ENCODE measurements around the gene IFITM5. TPM values are rescaled to one million over a fixed set of nuclear protein-coding genes. Genes with fewer than 3 reads are reported as not detected.

IFITM5 gene
- total and polyA plus RNA-seq, 9 of the 15 experiments (the other 6 are each of a cell fraction or from before 2014, with no cell fraction given) = 0.19 TPM; not detected in 8

- in situ Hi-C loops (cut with MboI) = no loop called here
- H3K4me2 ChIP-seq (ENCODE audit: insufficient read depth, low read length) = no peak overlapping the region
- DNase-seq (ENCODE audit: extremely low read depth in 1 of 4, low spot score in 3 of 4) (no peak), ATAC-seq (no peak), FAIRE-seq (no peak)
- H3K36me3 ChIP-seq (ENCODE audit: control insufficient read depth, insufficient read depth, low read length) = no peaks in the 10 kb centered on the region
- peaks cover 10% of the 10 kb centered on the region; the same call in 1 of the 3 replicates for H3K79me2 ChIP-seq (ENCODE audit: control insufficient read depth, insufficient read depth, low read length)
- ChIA-PET POLR2A (interaction anchor here (0.8 to 1.3 kb wide), 5 partner anchors 8 to 11 kb away, joined by 3 to 5 read pairs (median 3); no protein-coding TSS in a partner anchor), CTCF (ENCODE audit: low intra/inter-chr PET ratio) (no interaction called here)
- no peaks in the 10 kb centered on the region for H3K27me3 ChIP-seq (ENCODE audit: control insufficient read depth in 2 of 2, insufficient read depth in 2 of 2, low read length in 2 of 2)
- 58% methylated on average over 16 of the region's 22 CpGs for WGBS (ENCODE audit: insufficient coverage, low coverage, missing lambda C conversion rate)
- BruUV-seq (replicated peaks) = no TSS peak
- H4K20me1 ChIP-seq (replicated peaks; ENCODE audit: control insufficient read depth, insufficient read depth, low read length) = no peaks in the 10 kb centered on the region
- H3K4me1 ChIP-seq (replicated peaks in 1 of 2; ENCODE audit: control insufficient read depth in 2 of 2, insufficient read depth in 2 of 2, low read length in 2 of 2) = peaks cover 19 to 34% of the 10 kb centered on the region in 2 experiments; a peak in 4 of 5 replicates
- no peak overlapping the region for H3K4me3 ChIP-seq
- H2AFZ ChIP-seq (ENCODE audit: low read depth, low read length) = no peak overlapping the region
- intact Hi-C loops (cut with micrococcal nuclease) = no loop called here
- H3K9me1 ChIP-seq (ENCODE audit: control insufficient read depth, insufficient read depth, low read length) = no peaks in the 10 kb centered on the region
- no peak overlapping the region for H3K27ac ChIP-seq (ENCODE audit: extremely low read depth, low read depth, low read length)
- peaks cover 12% of the 10 kb centered on the region for H3K9me3 ChIP-seq (replicated peaks; ENCODE audit: control insufficient read depth, insufficient read depth, low read depth, low read length)
- H3K9ac ChIP-seq (ENCODE audit: insufficient read depth in 1 of 2, low read depth in 2 of 2, low read length in 2 of 2) = peak overlapping the region in 1 of 2 experiments; percentile 47; a peak in 2 of 4 replicates
- TF ChIP-seq ZNF444 (CRISPR knock-in tag; IDR thresholded peaks at IDR 0.05) (no peak), KLF1 (tag; IDR thresholded peaks at IDR 0.05) (no peak), POLR2AphosphoS5 (IDR thresholded peaks at IDR 0.05; ENCODE audit: control insufficient read depth, insufficient read depth, low read depth, low read length) (no peak), HOMEZ (CRISPR knock-in tag; IDR thresholded peaks at IDR 0.05) (no peak), TCFL5 (CRISPR knock-in tag; conservative IDR thresholded peaks at IDR 0.05) (no peak), DDX20 (tag; IDR thresholded peaks at IDR 0.05; ENCODE audit: low read depth) (no peak), HMG20A (CRISPR knock-in tag; conservative IDR thresholded peaks at IDR 0.05) (no peak), POLR2B (IDR thresholded peaks at IDR 0.05; ENCODE audit: low read depth, partially characterized antibody) (no peak), SAFB2 (IDR thresholded peaks at IDR 0.05; ENCODE audit: borderline replicate concordance, low read depth, low read length, severe bottlenecking) (no peak), NFRKB (IDR thresholded peaks at IDR 0.05; ENCODE audit: low read depth) (no peak), NR2C2 (CRISPR knock-in tag; IDR thresholded peaks at IDR 0.05) (no peak), NR2C2 (tag; IDR thresholded peaks at IDR 0.05) (no peak)
- TF ChIP-seq, protein P1, sequence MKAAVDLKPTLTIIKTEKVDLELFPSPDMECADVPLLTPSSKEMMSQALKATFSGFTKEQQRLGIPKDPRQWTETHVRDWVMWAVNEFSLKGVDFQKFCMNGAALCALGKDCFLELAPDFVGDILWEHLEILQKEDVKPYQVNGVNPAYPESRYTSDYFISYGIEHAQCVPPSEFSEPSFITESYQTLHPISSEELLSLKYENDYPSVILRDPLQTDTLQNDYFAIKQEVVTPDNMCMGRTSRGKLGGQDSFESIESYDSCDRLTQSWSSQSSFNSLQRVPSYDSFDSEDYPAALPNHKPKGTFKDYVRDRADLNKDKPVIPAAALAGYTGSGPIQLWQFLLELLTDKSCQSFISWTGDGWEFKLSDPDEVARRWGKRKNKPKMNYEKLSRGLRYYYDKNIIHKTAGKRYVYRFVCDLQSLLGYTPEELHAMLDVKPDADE (conservative IDR thresholded peaks at IDR 0.05; ENCODE audit: control insufficient read depth, low read depth, low read length) = no peak
- TF ChIP-seq, protein P2, sequence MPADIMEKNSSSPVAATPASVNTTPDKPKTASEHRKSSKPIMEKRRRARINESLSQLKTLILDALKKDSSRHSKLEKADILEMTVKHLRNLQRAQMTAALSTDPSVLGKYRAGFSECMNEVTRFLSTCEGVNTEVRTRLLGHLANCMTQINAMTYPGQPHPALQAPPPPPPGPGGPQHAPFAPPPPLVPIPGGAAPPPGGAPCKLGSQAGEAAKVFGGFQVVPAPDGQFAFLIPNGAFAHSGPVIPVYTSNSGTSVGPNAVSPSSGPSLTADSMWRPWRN (IDR thresholded peaks at IDR 0.05; ENCODE audit: low read depth) = no peak
- TF ChIP-seq, protein P3, sequence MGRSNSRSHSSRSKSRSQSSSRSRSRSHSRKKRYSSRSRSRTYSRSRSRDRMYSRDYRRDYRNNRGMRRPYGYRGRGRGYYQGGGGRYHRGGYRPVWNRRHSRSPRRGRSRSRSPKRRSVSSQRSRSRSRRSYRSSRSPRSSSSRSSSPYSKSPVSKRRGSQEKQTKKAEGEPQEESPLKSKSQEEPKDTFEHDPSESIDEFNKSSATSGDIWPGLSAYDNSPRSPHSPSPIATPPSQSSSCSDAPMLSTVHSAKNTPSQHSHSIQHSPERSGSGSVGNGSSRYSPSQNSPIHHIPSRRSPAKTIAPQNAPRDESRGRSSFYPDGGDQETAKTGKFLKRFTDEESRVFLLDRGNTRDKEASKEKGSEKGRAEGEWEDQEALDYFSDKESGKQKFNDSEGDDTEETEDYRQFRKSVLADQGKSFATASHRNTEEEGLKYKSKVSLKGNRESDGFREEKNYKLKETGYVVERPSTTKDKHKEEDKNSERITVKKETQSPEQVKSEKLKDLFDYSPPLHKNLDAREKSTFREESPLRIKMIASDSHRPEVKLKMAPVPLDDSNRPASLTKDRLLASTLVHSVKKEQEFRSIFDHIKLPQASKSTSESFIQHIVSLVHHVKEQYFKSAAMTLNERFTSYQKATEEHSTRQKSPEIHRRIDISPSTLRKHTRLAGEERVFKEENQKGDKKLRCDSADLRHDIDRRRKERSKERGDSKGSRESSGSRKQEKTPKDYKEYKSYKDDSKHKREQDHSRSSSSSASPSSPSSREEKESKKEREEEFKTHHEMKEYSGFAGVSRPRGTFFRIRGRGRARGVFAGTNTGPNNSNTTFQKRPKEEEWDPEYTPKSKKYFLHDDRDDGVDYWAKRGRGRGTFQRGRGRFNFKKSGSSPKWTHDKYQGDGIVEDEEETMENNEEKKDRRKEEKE (IDR thresholded peaks at IDR 0.05; ENCODE audit: borderline replicate concordance in 1 of 2, control insufficient read depth in 1 of 2, low read depth in 2 of 2, low read length in 1 of 2) = no peak
Observed at GRCh38 chr11:272195-272930, 27.0 kb downstream of the IFITM5 start.

All from K562 (cell line).